HepG2 (cell line): ENCODE data around the gene AGO4. TPM values are rescaled to one million over a fixed set of nuclear protein-coding genes. Genes with fewer than 3 reads are reported as not detected.

Experiments used
- ATAC-seq: fragments of 200-7000 bp; cut with Tn5 transposase; 3 replicates; pipeline ENCODE4 v1.9.1; 2020; ENCODE audit warnings: mild to moderate bottlenecking, moderate library complexity
- BruUV-seq: library from RNA; stranded (reverse); fragments of 400-500 nt; replicated peaks from 2 replicates; lab custom pipeline; 2021; lab: Mats Ljungman, UMichigan
- CTCF ChIA-PET: fragments of 300-600 bp; formaldehyde crosslinking; extraction: SDS; loops from one replicate; lab custom pipeline; 2021; ENCODE audit warnings: low total read pairs, inconsistent platforms, low intra/inter-chr PET ratio; lab: Yijun Ruan, JAX
- POLR2A ChIA-PET: fragments of 350-600 bp; sonication (Branson Sonifier 250); formaldehyde crosslinking; loops from one replicate; lab custom pipeline; 2020; ENCODE audit warnings: antibody characterized with exemption, inconsistent platforms; lab: Yijun Ruan, JAX
- DNase-seq: peaks from one replicate; pipeline ENCODE4 v3.0.0-alpha.2; 2015; ENCODE audit warnings: low spot score
- FAIRE-seq: peaks from 3 replicates; lab custom pipeline; 2011; peaks lifted over from hg19 to GRCh38; lab: Jason Lieb, UNC
- H2AFZ ChIP-seq: one replicate; pipeline ENCODE4 v1.6.1; 2011; ENCODE audit warnings: low read length, inconsistent platforms
- H3K27ac ChIP-seq: fragments of 300-600 bp; 3 replicates; pipeline ENCODE4 v1.8.0; 2011; ENCODE audit warnings: mixed run types, mild to moderate bottlenecking, mixed read lengths, low read length, inconsistent platforms; ENCODE audit not compliant: insufficient read depth; ENCODE audit errors: extremely low read length
- H3K27me3 ChIP-seq, 2 experiments: fragments of 200-600 bp in 1 of 2; 2 replicates in 1 of 2; 3 replicates in 1 of 2; pipeline versions ENCODE4 v1.6.0 to v1.8.0; 2011; ENCODE audit warnings: low read length in 2 of 2, mild to moderate bottlenecking in 2 of 2, moderate library complexity in 2 of 2, inconsistent platforms in 1 of 2; ENCODE audit not compliant: insufficient read depth in 2 of 2, control insufficient read depth in 1 of 2
- H3K36me3 ChIP-seq, 2 experiments: fragments of 200-600 bp in 1 of 2; replicated peaks in 1 of 2; 2 replicates in 1 of 2; 3 replicates in 1 of 2; pipeline versions ENCODE4 v1.5.1 to v1.8.0; 2011; ENCODE audit warnings: low read length in 2 of 2, inconsistent platforms in 1 of 2; ENCODE audit not compliant: insufficient read depth in 2 of 2, control insufficient read depth in 1 of 2
- H3K4me1 ChIP-seq: 2 replicates; pipeline ENCODE4 v1.5.1; 2012; ENCODE audit warnings: low read length, inconsistent platforms; ENCODE audit not compliant: insufficient read depth
- H3K4me2 ChIP-seq: 2 replicates; pipeline ENCODE4 v1.6.0; 2011; ENCODE audit warnings: low read depth, low read length, inconsistent platforms
- H3K4me3 ChIP-seq, 3 experiments: fragments of 200-600 bp in 1 of 3; sonication (generic), shearing (Covaris generic) in 1 of 3; replicated peaks in 1 of 3; 2 replicates each; pipeline ENCODE4 v1.5.1; 2011 to 2016; ENCODE audit warnings: low read length in 3 of 3, inconsistent platforms in 2 of 3, low read depth in 2 of 3, mild to moderate bottlenecking in 2 of 3, control low read depth in 1 of 3, mixed read lengths in 1 of 3; ENCODE audit not compliant: insufficient read depth in 1 of 3
- H3K79me2 ChIP-seq: one replicate; pipeline ENCODE4 v1.6.1; 2011; ENCODE audit warnings: low read length, inconsistent platforms; ENCODE audit not compliant: insufficient read depth
- H3K9ac ChIP-seq: 2 replicates; pipeline ENCODE4 v1.6.0; 2011; ENCODE audit warnings: mild to moderate bottlenecking, low read depth, low read length, inconsistent platforms; ENCODE audit not compliant: insufficient read depth
- H3K9me3 ChIP-seq: 2 replicates; pipeline ENCODE4 v1.5.1; 2012; ENCODE audit warnings: mild to moderate bottlenecking, low read length
- H4K20me1 ChIP-seq: 2 replicates; pipeline ENCODE4 v1.6.0; 2011; ENCODE audit warnings: inconsistent platforms, mild to moderate bottlenecking, low read length, moderate library complexity; ENCODE audit not compliant: insufficient read depth
- BRCA1 ChIP-seq: sonication (generic); formaldehyde crosslinking; IDR thresholded peaks from 2 replicates; pipeline ENCODE4 v1.4.0; 2020; ENCODE audit warnings: missing genetic modification reagents
- HCFC1 ChIP-seq: fragments of 150-350 bp; IDR thresholded peaks from 2 replicates; pipeline ENCODE4 v1.6.1; 2014; ENCODE audit warnings: low read depth, low read length
- KLF11 ChIP-seq: IDR thresholded peaks from 2 replicates; pipeline ENCODE4 v1.6.1; 2016; ENCODE audit warnings: missing compliant biosample characterization
- NR2F1 ChIP-seq, 2 experiments: fragments of 450-650 bp in 1 of 2; formaldehyde crosslinking in 1 of 2; IDR thresholded peaks; 2 replicates each; pipeline versions ENCODE4 v1.5.0 to v1.6.1; 2016 to 2020; ENCODE audit warnings: mild to moderate bottlenecking in 1 of 2, missing compliant biosample characterization in 1 of 2, missing genetic modification reagents in 1 of 2, moderate library complexity in 1 of 2
- RARG ChIP-seq: sonication (generic); formaldehyde crosslinking; IDR thresholded peaks from 2 replicates; pipeline ENCODE4 v1.4.0; 2020; ENCODE audit warnings: low read depth, mild to moderate bottlenecking, missing genetic modification reagents
- RBAK ChIP-seq: sonication (generic); formaldehyde crosslinking; IDR thresholded peaks from 2 replicates; pipeline ENCODE4 v1.5.1; 2020; ENCODE audit warnings: mild to moderate bottlenecking, missing genetic modification reagents
- TIGD3 ChIP-seq: sonication (generic); formaldehyde crosslinking; IDR thresholded peaks from 2 replicates; pipeline ENCODE4 v1.5.1; 2020; ENCODE audit warnings: mild to moderate bottlenecking, missing genetic modification reagents, borderline replicate concordance
- ZNF124 ChIP-seq: sonication (generic); formaldehyde crosslinking; IDR thresholded peaks from 2 replicates; pipeline ENCODE4 v1.4.0; 2020; ENCODE audit warnings: missing genetic modification reagents
- ZNF597 ChIP-seq: sonication (generic); formaldehyde crosslinking; IDR thresholded peaks from 2 replicates; pipeline ENCODE4 v1.5.0; 2020; ENCODE audit warnings: missing genetic modification reagents
- WGBS: methylation state at CpG from one replicate; pipeline ENCODE4 v1.1.6; 2017; ENCODE audit warnings: low lambda C conversion rate; 5-methylcytosine and 5-hydroxymethylcytosine counted together
- in situ Hi-C: cut with HindIII; loops from 2 replicates; pipeline ENCODE4 v1.10.0; 2017; ENCODE audit warnings: low pct_unique_long_range_greater_than_20kb; ENCODE audit not compliant: extremely low pct_ligation_motif_present
- intact Hi-C: fragments of 100-400 bp; cut with micrococcal nuclease; formaldehyde crosslinking; loops from one replicate; pipeline ENCODE4 v1.10.0; 2022; ENCODE audit not compliant: unreplicated experiment
- polyA plus RNA-seq, 8 experiments: library from polyadenylated mRNA; depleted of rRNA in 3 of 8; stranded (reverse) in 7 of 8; unstranded in 1 of 8; fragments of >200 nt; fragmentation: Illumina TruSeq in 4 of 8; extraction: Trizol in 4 of 8; gene quantifications; 2 replicates each; pipeline versions ENCODE4 v1.2.1 to v1.2.3, GENCODE V29; 2011 to 2016; ENCODE audit warnings: low read depth in 4 of 8, missing spikeins in 1 of 8, mixed read lengths in 1 of 8; ENCODE audit not compliant: insufficient read depth in 1 of 8
- total RNA-seq, 5 experiments: library from RNA; depleted of rRNA; stranded (reverse); fragments of >200 nt; fragmentation: Illumina TruSeq; extraction: Trizol; gene quantifications; 2 replicates each; pipeline ENCODE4 v1.2.3, GENCODE V29; 2016; ENCODE audit warnings: low read depth in 1 of 5

AGO4 gene
- total and polyA plus RNA-seq, 2 of the 13 experiments (the other 11 are each of a cell fraction or from before 2014, with no cell fraction given): 6.0 to 13.8 TPM

GRCh38 chr1:35790670-35791069, 17.1 kb upstream of the AGO4 start:
- Histone ChIP-seq H3K36me3 (no peaks in the 10 kb centered on the region), H3K9ac (no peak overlapping the region), H3K4me1 (peaks cover 14% of the 10 kb centered on the region), H4K20me1 (no peaks in the 10 kb centered on the region), H3K27me3 (no peaks in the 10 kb centered on the region; a peak in 1 of 5 replicates), H3K4me3 (no peak overlapping the region), H2AFZ (no peak overlapping the region), H3K27ac (no peak overlapping the region), H3K79me2 (no peaks in the 10 kb centered on the region), H3K9me3 (no peaks in the 10 kb centered on the region), H3K4me2 (0 out of 2 replicates have a peak overlapping the region, but pooled peaks have one; percentile 27)
- FAIRE-seq (no peak), ATAC-seq (no peak), DNase-seq (no peak)
- BruUV-seq: no TSS peak
- POLR2A ChIA-PET: no interaction called here
- in situ Hi-C loops (no loop called here), intact Hi-C loops (no loop called here)
- no peak for TF ChIP-seq ZNF124 (CRISPR knock-in tag)
- TF ChIP-seq HCFC1: no peak
- TF ChIP-seq RBAK (CRISPR knock-in tag): no peak
- TF ChIP-seq ZNF597: no peak
- TF ChIP-seq KLF11 (CRISPR knock-in tag): no peak
- TF ChIP-seq NR2F1 (CRISPR knock-in tag; IDR thresholded peaks at IDR 0.05): no peak
- TF ChIP-seq BRCA1 (CRISPR knock-in tag): no peak
- CTCF ChIA-PET: no interaction called here
- 2% methylated on average over 2 of the region's 2 CpGs for WGBS

GRCh38 chr1:35795295-35795694, 12.5 kb upstream of the AGO4 start:
- no peak for TF ChIP-seq TIGD3 (CRISPR knock-in tag)
- TF ChIP-seq RARG: no peak
- Histone ChIP-seq H3K79me2 (no peaks in the 10 kb centered on the region), H3K4me2 (no peak overlapping the region), H3K9ac (no peak overlapping the region), H3K27ac (no peak overlapping the region), H3K27me3 (no peaks in the 10 kb centered on the region), H3K4me1 (peaks cover 11% of the 10 kb centered on the region), H3K36me3 (no peaks in the 10 kb centered on the region), H2AFZ (no peak overlapping the region), H3K4me3 (no peak overlapping the region), H4K20me1 (no peaks in the 10 kb centered on the region), H3K9me3 (no peaks in the 10 kb centered on the region)
- ATAC-seq: no peak
- CTCF ChIA-PET: no interaction called here
- FAIRE-seq: no peak
- POLR2A ChIA-PET: no interaction called here
- intact Hi-C loops: no loop called here
- no peak for DNase-seq
- WGBS: 42% methylated on average over 7 of the region's 7 CpGs
- no TSS peak for BruUV-seq
- in situ Hi-C loops: no loop called here
